Measurements from ENCODE around the gene CGRRF1. TPM values are rescaled to one million over a fixed set of nuclear protein-coding genes. Genes with fewer than 3 reads are reported as not detected.

CGRRF1 gene
- polyA plus RNA-seq, 1 of the 3 experiments (the other 2 are of a cell fraction): 6.4 TPM

DNA sequence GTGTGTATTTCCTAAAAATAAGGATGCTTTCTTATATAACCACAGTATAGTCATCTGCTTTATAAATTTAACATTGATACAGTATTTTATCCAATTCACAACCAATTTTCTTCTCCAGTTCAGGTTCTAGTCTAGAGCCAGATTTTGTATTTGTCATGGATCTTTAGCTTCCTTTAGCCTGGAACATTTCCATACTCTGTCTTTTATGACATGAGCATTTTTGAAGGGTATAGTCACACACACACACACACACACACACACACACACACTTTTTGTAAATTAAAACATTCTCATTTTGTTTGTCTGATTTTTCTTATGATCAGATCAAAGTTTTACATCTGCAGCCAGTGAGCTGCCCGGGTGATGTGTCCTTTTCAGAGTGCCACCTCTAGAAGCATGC is 25.4 kb downstream of the CGRRF1 start:
- peaks cover 4% of the 10 kb centered on the region; the same call in 1 of the 2 replicates for H3K9me2 ChIP-seq
- ChIA-PET POLR2A (no interaction called here), CTCF (interaction anchor here (1.3 to 2.3 kb wide), 2 partner anchors 15 to 29 kb away, joined by 5 to 7 read pairs; no protein-coding TSS in a partner anchor)
- H3K4me3 ChIP-seq (ENCODE audit: low read depth in 2 of 2, low read length in 1 of 2): no peak overlapping the region
- H3K4me2 ChIP-seq: no peak overlapping the region
- H3K79me2 ChIP-seq (ENCODE audit: insufficient read depth): no peaks in the 10 kb centered on the region
- no peak overlapping the region for H2AFZ ChIP-seq (ENCODE audit: low read depth)
- no peak for DNase-seq
- H4K20me1 ChIP-seq (ENCODE audit: insufficient read depth): no peaks in the 10 kb centered on the region
- H3K27me3 ChIP-seq (ENCODE audit: insufficient read depth): no peaks in the 10 kb centered on the region
- TF ChIP-seq SMC3 (IDR thresholded peaks at IDR 0.05; ENCODE audit: low read depth, low read length) (no peak), TEAD4 (IDR thresholded peaks at IDR 0.05; ENCODE audit: borderline replicate concordance, insufficient read depth) (no peak), SIN3A (IDR thresholded peaks at IDR 0.05; ENCODE audit: borderline replicate concordance, low read depth, low read length) (no peak), NFIC (IDR thresholded peaks at IDR 0.05; ENCODE audit: borderline replicate concordance) (no peak), TAF1 (IDR thresholded peaks at IDR 0.05; ENCODE audit: borderline replicate concordance, low read depth, low read length) (no peak), RAD21 (IDR thresholded peaks at IDR 0.05; ENCODE audit: low read length) (no peak), POLR2AphosphoS5 (IDR thresholded peaks at IDR 0.05; ENCODE audit: low read depth, low read length) (no peak), RXRA (IDR thresholded peaks at IDR 0.05; ENCODE audit: borderline replicate concordance, low read depth) (no peak), FOXJ3 (CRISPR knock-in tag; IDR thresholded peaks at IDR 0.05) (no peak), GABPA (IDR thresholded peaks at IDR 0.05; ENCODE audit: low read depth) (no peak), ELF1 (IDR thresholded peaks at IDR 0.05) (no peak)
- TF ChIP-seq, protein P1, sequence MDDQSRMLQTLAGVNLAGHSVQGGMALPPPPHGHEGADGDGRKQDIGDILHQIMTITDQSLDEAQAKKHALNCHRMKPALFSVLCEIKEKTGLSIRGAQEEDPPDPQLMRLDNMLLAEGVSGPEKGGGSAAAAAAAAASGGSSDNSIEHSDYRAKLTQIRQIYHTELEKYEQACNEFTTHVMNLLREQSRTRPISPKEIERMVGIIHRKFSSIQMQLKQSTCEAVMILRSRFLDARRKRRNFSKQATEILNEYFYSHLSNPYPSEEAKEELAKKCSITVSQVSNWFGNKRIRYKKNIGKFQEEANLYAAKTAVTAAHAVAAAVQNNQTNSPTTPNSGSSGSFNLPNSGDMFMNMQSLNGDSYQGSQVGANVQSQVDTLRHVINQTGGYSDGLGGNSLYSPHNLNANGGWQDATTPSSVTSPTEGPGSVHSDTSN (IDR thresholded peaks at IDR 0.05): no peak
- TF ChIP-seq, protein P2, sequence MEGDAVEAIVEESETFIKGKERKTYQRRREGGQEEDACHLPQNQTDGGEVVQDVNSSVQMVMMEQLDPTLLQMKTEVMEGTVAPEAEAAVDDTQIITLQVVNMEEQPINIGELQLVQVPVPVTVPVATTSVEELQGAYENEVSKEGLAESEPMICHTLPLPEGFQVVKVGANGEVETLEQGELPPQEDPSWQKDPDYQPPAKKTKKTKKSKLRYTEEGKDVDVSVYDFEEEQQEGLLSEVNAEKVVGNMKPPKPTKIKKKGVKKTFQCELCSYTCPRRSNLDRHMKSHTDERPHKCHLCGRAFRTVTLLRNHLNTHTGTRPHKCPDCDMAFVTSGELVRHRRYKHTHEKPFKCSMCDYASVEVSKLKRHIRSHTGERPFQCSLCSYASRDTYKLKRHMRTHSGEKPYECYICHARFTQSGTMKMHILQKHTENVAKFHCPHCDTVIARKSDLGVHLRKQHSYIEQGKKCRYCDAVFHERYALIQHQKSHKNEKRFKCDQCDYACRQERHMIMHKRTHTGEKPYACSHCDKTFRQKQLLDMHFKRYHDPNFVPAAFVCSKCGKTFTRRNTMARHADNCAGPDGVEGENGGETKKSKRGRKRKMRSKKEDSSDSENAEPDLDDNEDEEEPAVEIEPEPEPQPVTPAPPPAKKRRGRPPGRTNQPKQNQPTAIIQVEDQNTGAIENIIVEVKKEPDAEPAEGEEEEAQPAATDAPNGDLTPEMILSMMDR (IDR thresholded peaks at IDR 0.05): no peak
- TF ChIP-seq, protein P3, sequence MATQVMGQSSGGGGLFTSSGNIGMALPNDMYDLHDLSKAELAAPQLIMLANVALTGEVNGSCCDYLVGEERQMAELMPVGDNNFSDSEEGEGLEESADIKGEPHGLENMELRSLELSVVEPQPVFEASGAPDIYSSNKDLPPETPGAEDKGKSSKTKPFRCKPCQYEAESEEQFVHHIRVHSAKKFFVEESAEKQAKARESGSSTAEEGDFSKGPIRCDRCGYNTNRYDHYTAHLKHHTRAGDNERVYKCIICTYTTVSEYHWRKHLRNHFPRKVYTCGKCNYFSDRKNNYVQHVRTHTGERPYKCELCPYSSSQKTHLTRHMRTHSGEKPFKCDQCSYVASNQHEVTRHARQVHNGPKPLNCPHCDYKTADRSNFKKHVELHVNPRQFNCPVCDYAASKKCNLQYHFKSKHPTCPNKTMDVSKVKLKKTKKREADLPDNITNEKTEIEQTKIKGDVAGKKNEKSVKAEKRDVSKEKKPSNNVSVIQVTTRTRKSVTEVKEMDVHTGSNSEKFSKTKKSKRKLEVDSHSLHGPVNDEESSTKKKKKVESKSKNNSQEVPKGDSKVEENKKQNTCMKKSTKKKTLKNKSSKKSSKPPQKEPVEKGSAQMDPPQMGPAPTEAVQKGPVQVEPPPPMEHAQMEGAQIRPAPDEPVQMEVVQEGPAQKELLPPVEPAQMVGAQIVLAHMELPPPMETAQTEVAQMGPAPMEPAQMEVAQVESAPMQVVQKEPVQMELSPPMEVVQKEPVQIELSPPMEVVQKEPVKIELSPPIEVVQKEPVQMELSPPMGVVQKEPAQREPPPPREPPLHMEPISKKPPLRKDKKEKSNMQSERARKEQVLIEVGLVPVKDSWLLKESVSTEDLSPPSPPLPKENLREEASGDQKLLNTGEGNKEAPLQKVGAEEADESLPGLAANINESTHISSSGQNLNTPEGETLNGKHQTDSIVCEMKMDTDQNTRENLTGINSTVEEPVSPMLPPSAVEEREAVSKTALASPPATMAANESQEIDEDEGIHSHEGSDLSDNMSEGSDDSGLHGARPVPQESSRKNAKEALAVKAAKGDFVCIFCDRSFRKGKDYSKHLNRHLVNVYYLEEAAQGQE (IDR thresholded peaks at IDR 0.05; ENCODE audit: low read depth, low read length): no peak
- TF ChIP-seq, protein P4, sequence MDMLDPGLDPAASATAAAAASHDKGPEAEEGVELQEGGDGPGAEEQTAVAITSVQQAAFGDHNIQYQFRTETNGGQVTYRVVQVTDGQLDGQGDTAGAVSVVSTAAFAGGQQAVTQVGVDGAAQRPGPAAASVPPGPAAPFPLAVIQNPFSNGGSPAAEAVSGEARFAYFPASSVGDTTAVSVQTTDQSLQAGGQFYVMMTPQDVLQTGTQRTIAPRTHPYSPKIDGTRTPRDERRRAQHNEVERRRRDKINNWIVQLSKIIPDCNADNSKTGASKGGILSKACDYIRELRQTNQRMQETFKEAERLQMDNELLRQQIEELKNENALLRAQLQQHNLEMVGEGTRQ (IDR thresholded peaks at IDR 0.05; ENCODE audit: borderline replicate concordance, low read depth, low read length): no peak
- H3K4me1 ChIP-seq (ENCODE audit: control insufficient read depth in 1 of 2, insufficient read depth in 2 of 2, low read depth in 1 of 2, low read length in 1 of 2): peaks cover 0 to 3% of the 10 kb centered on the region in 2 experiments; a peak in 1 of 4 replicates
- peaks cover 43 to 61% of the 10 kb centered on the region in 2 experiments for H3K36me3 ChIP-seq (replicated peaks in 1 of 2; ENCODE audit: control insufficient read depth in 1 of 2, insufficient read depth in 2 of 2, low read length in 1 of 2)
- no peak overlapping the region for H3K27ac ChIP-seq (ENCODE audit: low read depth in 2 of 2, low read length in 1 of 2)
- peaks cover 1% of the 10 kb centered on the region for H3F3A ChIP-seq (replicated peaks; ENCODE audit: insufficient read depth)
- H3K9ac ChIP-seq: no peak overlapping the region
- WGBS (ENCODE audit: low lambda C conversion rate): 80% methylated on average over 1 of the region's 1 CpG
- no peaks in the 10 kb centered on the region for H3K9me3 ChIP-seq
